ENCODE measurements around the gene HSBP1L1. TPM values are rescaled to one million over a fixed set of nuclear protein-coding genes. Genes with fewer than 3 reads are reported as not detected.

Gene HSBP1L1
- total RNA-seq, 1 experiment from 2014 or later = not detected

DNA sequence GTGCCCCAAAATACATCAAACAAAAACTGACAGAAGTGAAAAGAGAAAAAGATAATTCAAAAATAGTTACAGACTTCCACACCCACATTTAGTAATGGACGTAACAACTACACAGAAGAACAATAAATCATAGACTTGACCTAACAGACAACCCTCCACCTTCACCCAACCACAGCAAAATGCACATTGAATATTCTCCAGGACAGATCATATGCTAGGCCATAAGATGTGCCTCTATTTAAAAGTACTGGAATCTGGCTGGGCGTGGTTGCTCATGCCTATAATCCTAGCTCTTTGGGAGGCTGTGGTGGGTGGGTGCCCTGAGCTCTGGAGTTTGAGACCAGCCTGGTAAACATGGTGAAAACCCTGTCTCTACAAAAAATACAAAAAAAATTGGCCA lies 33.0 kb upstream of the HSBP1L1 start:
- no peak for DNase-seq
- H3K9me3 ChIP-seq (ENCODE audit: control insufficient read depth, low read depth, low read length) = peaks cover 5% of the 10 kb centered on the region
- no peaks in the 10 kb centered on the region for H3K23me2 ChIP-seq (ENCODE audit: insufficient read length, low read depth, low read length, poor library complexity, severe bottlenecking)
- H3K4me2 ChIP-seq (ENCODE audit: insufficient read depth, insufficient read length, low read length) = no peak overlapping the region
- no peak overlapping the region for H3K27ac ChIP-seq (ENCODE audit: insufficient read length, low read depth, low read length)
- H2BK120ac ChIP-seq (ENCODE audit: low read depth, low read length, poor library complexity, severe bottlenecking) = no peak overlapping the region
- no CpG with 5 or more reads among the region's 2 CpGs for WGBS (ENCODE audit: extremely low coverage, insufficient read length, low lambda C conversion rate)
- H3K4me1 Mint-ChIP-seq = peaks cover 10 to 17% of the 10 kb centered on the region in 2 experiments
- H2AFZ ChIP-seq (ENCODE audit: low read length) = no peak overlapping the region
- H2BK12ac ChIP-seq (ENCODE audit: insufficient read length, low read depth, low read length) = no peak overlapping the region
- no peak overlapping the region for H3K18ac ChIP-seq (ENCODE audit: insufficient read length, low read depth, low read length)
- H3K27me3 ChIP-seq (ENCODE audit: insufficient read depth, low read length) = no peaks in the 10 kb centered on the region; the same call in 1 of the 2 replicates
- TF ChIP-seq CTCF (conservative IDR thresholded peaks at IDR 0.05) = no peak
- no peak overlapping the region for H4K91ac ChIP-seq (ENCODE audit: insufficient read length, low read depth, low read length)
- no peak overlapping the region for H2BK15ac ChIP-seq (ENCODE audit: low read depth, low read length)
- no peak overlapping the region for H3K56ac ChIP-seq (ENCODE audit: insufficient read length, low read depth, low read length)
- no peak overlapping the region for H3K4ac ChIP-seq (ENCODE audit: low read depth, low read length)
- H3K36me3 Mint-ChIP-seq (ENCODE audit: insufficient read depth in 1 of 3, low read depth in 3 of 3) = peaks cover 14 to 60% (median 26%) of the 10 kb centered on the region in 3 experiments
- no peaks in the 10 kb centered on the region for H3K4me1 ChIP-seq (ENCODE audit: insufficient read depth, low read length)
- peaks cover 37 to 44% of the 10 kb centered on the region in 2 experiments for H3K9me3 Mint-ChIP-seq
- no peak overlapping the region for H2AK5ac ChIP-seq (ENCODE audit: insufficient read length, low read length)
- H3K9ac ChIP-seq (ENCODE audit: extremely low read depth, insufficient read length, low read length) = no peak overlapping the region
- no peak overlapping the region for H4K8ac ChIP-seq (replicated peaks; ENCODE audit: insufficient read length, low read depth, low read length)
- H2BK5ac ChIP-seq (ENCODE audit: insufficient read length, low read length) = no peak overlapping the region
- H3K14ac ChIP-seq (ENCODE audit: insufficient read depth, low read length) = no peak overlapping the region
- no peak overlapping the region for H2BK20ac ChIP-seq (ENCODE audit: low read depth, low read length, poor library complexity, severe bottlenecking)
- H3K27ac Mint-ChIP-seq = no peak overlapping the region
- H3T11ph ChIP-seq (ENCODE audit: low read length) = no peak overlapping the region
- no peaks in the 10 kb centered on the region for H3K79me2 ChIP-seq (ENCODE audit: insufficient read depth, low read length)
- no peak overlapping the region for H3K4me3 Mint-ChIP-seq
- H4K20me1 ChIP-seq (ENCODE audit: control insufficient read depth, insufficient read depth, insufficient read length) = peaks cover 3% of the 10 kb centered on the region
- no peak overlapping the region for H3K23ac ChIP-seq (ENCODE audit: insufficient read length, low read depth, low read length)
- no peaks in the 10 kb centered on the region for H3K79me1 ChIP-seq (ENCODE audit: insufficient read depth, low read depth, low read length, poor library complexity, severe bottlenecking)
- peaks cover 6% of the 10 kb centered on the region; the same call in 1 of the 2 replicates for H3K27me3 Mint-ChIP-seq (ENCODE audit: low read depth)
- H4K5ac ChIP-seq (ENCODE audit: insufficient read length, low read depth, low read length) = no peak overlapping the region
